B cell (primary cell): Measurements from ENCODE around the gene PDGFC.

Source experiments
- CTCF ChIP-seq: fragments of 200-600 bp; IDR thresholded peaks from one replicate; pipeline ENCODE4 v1.8.0; 2022; ENCODE audit warnings: antibody characterized with exemption, mild to moderate bottlenecking
- EZH2 ChIP-seq: IDR thresholded peaks from 2 replicates; pipeline ENCODE4 v1.6.1; 2012; ENCODE audit warnings: borderline replicate concordance, low read depth, mild to moderate bottlenecking, moderate library complexity, low read length; ENCODE audit not compliant: insufficient read depth, poor library complexity, severe bottlenecking

GRCh38 chr4:156972379-156973015 is 898 bp upstream of the PDGFC start:
- no peak for TF ChIP-seq CTCF
- no peak for TF ChIP-seq EZH2
